Mononuclear cell (primary cell): ENCODE data around the gene AP4M1. TPM values are rescaled to one million over a fixed set of nuclear protein-coding genes. Genes with fewer than 3 reads are reported as not detected.

ENCODE experiments used
- H3K27me3 ChIP-seq: 2 replicates; pipeline ENCODE4 v1.6.0; 2011; ENCODE audit warnings: low read length, control low read depth; ENCODE audit not compliant: insufficient read depth
- H3K4me1 ChIP-seq: 2 replicates; pipeline ENCODE4 v1.5.1; 2011; ENCODE audit warnings: mild to moderate bottlenecking, low read length, control low read depth; ENCODE audit not compliant: insufficient read depth
- H3K4me3 ChIP-seq: 2 replicates; pipeline ENCODE4 v1.5.1; 2011; ENCODE audit warnings: mild to moderate bottlenecking, low read length, moderate library complexity
- H3K9me3 ChIP-seq: 2 replicates; pipeline ENCODE4 v1.5.1; 2011; ENCODE audit warnings: low read depth, mild to moderate bottlenecking, control low read depth, low read length
- total RNA-seq: library from RNA; depleted of rRNA; stranded (reverse); fragments of >200 nt; gene quantifications from one replicate; pipeline ENCODE4 v1.2.3, GENCODE V29; 2012

Gene AP4M1
- total RNA-seq, 1 donor, result 2.8 TPM

- Histone ChIP-seq H3K9me3 (peaks cover 8% of the 10 kb centered on the region), H3K27me3 (no peaks in the 10 kb centered on the region), H3K4me3 (no peak overlapping the region), H3K4me1 (peaks cover 17% of the 10 kb centered on the region)
Measured at GRCh38 chr7:100077205-100077604, 24.2 kb upstream of the AP4M1 start.

DNA sequence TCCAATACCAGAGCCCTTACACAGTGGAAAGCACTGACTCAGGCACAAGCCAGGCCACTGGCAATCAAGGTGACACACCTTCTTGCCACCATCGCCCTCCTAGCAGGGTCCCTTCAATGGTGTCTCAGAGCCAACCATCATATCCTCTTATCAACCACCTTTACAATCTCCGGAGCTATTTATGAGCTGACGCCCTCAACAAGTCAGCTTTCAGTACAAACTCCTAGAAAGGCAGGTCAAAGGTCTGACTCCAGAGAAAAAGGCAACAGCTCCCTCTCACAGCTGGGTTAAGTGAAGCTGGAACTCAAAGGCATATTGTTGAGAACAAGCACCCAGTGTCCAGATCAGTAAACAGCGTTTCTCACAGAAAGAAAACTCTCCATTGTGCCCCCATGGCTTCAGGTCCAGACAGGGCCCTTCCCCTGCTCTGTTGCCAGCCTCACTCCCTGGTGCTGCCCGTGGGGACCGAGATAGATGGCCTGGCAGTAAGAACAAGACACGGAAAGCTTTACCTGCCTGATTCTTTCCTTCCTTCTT lies 22.4 kb upstream of the AP4M1 start:
- H3K4me3 ChIP-seq, result no peak overlapping the region
- no peaks in the 10 kb centered on the region for H3K27me3 ChIP-seq
- peaks cover 28% of the 10 kb centered on the region for H3K4me1 ChIP-seq
- H3K9me3 ChIP-seq, result no peaks in the 10 kb centered on the region

DNA sequence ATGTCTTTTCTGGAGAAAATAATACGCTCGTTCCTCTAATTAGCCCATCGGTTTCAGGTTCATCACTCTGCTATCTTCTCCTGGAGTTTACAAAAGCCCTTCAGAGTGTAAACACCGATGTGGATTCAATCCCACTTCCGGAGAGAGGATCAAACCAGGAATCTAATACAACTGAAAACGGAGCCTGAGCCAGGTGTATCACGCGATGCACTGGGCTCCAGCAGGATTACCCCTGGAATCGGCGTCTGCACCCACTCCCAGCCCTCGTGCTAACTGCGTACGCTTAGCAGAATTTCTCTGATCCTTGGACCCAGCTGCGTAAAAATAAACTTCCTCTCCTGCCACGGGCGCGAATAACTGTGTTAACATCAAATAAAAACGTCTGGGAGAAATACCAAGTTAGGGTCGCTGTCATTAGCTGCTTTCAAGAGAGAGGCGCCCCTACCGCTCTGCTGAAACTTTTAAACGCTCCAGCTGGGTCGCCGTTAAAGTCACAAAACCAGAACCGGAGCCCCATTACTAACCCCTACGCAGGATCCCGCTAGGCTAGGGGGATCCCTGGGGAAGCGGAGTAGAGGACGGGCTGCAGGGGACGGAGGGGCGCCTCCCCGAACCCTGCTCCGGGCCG lies 20.4 kb upstream of the AP4M1 start:
- Histone ChIP-seq H3K9me3 (no peaks in the 10 kb centered on the region), H3K4me3 (peak overlapping the region; percentile 95), H3K4me1 (peaks cover 34% of the 10 kb centered on the region), H3K27me3 (no peaks in the 10 kb centered on the region)

- no peaks in the 10 kb centered on the region for H3K9me3 ChIP-seq
- H3K4me1 ChIP-seq, result peaks cover 34% of the 10 kb centered on the region
- H3K4me3 ChIP-seq, result peak within 1 kb of the TSS; percentile 95
- H3K27me3 ChIP-seq, result no peaks in the 10 kb centered on the region
Measured at GRCh38 chr7:100081535-100082102, 19.8 kb upstream of the AP4M1 start, which contains the start of gene ZNF3. ZNF3 (minus strand) TSS chr7:100081723; CDS start chr7:100077357, 4,366 bp downstream.

GRCh38 chr7:100082978-100083377 lies 18.5 kb upstream of the AP4M1 start:
- Histone ChIP-seq H3K27me3 (no peaks in the 10 kb centered on the region), H3K4me3 (no peak overlapping the region), H3K4me1 (peaks cover 36% of the 10 kb centered on the region), H3K9me3 (no peaks in the 10 kb centered on the region)

DNA sequence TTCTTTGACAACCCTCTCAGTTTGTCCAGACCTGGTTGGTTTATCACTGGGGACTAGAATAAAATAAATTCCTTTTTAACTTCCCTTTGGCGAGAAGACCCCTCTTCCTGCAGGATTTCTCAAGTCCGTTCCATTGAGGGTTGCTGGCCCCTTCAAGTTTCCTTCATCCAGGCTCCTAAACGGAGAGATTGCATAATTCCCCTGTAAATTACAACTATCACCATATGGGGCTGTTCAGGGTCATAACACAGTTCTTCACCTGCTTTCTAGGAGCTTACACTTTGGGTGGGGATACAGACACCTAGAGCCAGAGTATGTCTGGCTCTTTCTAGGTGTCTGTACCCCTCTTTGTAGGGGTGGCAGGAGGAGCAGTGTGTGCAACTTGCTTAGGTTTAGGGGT lies 15.9 kb upstream of the AP4M1 start:
- H3K4me1 ChIP-seq, result peaks cover 46% of the 10 kb centered on the region
- H3K9me3 ChIP-seq, result no peaks in the 10 kb centered on the region
- no peaks in the 10 kb centered on the region for H3K27me3 ChIP-seq
- no peak overlapping the region for H3K4me3 ChIP-seq

DNA sequence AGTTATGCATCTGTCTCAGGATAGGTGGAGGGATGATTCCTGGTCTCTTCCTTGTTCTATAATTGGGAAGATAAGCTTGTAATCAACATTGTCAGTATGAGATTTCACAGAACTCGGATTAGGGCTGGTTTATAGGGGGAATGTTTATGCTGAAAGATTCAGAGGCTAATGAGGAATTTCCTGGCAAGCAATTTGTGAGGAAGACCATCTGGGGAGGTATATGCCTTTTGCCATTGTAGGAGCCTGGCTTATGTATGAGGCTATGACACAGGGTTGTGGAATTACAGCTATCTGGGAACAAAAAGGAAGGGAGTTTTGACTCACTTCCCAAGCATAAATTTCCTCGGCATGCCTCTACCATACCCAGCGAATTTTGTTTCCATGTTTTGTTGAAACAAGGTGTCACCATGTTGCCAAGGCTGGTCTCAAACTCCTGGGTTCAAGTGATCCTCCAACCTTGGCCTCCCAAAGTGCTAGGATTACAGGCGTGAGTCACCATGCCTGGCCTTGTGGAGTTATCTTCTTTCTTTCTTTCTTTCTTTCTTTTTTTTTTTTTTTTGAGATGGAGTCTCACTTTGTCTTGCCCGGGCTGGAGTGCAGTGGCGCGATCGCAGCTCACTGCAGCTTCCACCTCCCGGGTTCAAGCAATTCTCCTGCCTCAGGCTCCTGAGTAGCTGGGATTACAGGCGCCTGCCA lies 14.2 kb upstream of the AP4M1 start:
- H3K4me1 ChIP-seq, result peaks cover 36% of the 10 kb centered on the region
- no peaks in the 10 kb centered on the region for H3K9me3 ChIP-seq
- no peaks in the 10 kb centered on the region for H3K27me3 ChIP-seq
- H3K4me3 ChIP-seq, result no peak overlapping the region

DNA sequence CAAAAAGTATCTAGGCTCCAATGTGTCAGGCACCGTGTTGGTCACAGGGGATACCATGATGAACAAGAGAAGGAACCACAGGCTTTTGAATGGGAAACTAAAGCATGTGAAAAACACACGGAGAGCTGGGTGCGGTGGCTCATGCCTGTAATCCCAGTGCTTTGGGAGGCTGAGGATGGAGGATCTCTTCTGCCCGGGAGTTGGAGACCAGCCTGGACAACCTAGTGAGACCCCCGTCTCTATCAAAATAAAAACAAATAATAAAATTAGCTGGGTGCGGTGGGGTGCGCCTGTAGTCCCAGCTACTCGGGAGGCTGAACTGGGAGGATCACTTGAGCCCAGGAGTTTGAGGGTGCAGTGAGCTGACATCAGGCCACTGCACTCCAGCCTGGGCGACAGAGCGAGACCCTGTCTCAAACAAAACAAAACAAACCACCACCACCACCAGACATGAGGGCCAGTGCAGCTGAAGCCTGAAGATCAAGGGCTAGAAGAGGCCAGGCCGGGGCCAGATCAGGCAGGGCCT lies 13.3 kb upstream of the AP4M1 start:
- Histone ChIP-seq H3K9me3 (no peaks in the 10 kb centered on the region), H3K4me3 (peak overlapping the region; percentile 86), H3K27me3 (no peaks in the 10 kb centered on the region), H3K4me1 (peaks cover 26% of the 10 kb centered on the region)

DNA sequence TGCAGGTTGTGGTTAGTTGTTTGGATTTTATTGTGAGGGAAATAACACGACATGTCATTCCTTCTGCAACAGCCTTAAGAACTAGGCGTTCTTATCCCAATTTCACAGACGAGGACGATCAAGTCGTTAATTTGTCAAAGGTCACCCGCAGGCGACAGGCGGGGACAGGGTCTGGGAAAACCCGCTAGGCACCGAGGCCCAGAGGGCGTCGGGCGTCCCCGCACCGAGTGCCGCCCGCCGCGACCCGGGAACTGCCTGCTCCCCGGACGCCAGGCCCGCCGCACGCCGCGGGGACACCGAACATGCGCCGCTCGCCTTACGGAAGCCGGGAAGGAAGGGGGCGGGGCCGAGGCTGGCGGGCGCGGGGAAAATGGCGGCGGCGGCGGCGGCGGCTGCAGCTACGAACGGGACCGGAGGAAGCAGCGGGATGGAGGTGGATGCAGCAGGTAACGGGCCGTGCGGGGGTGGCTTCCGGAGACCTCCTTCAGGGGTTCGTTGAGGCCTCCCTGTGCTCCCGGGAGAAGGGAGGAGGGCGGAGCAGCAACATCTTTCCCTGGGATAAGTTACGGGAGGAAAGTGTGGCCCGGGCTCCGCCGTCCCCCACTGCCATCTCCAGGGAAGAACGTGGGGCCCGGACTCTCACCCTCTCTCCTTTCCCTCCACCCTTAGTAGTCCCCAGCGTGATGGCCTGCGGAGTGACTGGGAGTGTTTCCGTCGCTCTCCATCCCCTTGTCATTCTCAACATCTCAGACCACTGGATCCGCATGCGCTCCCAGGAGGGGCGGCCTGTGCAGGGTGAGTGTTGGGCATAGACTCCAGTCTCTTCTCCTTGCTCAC lies 12.6 kb upstream of the AP4M1 start, which contains the start of gene COPS6:
COPS6 (plus strand) TSS at position 349 of the 837 bp plus-strand sequence; CDS start at position 371, 22 bp downstream.
- H3K27me3 ChIP-seq, result no peaks in the 10 kb centered on the region
- no peaks in the 10 kb centered on the region for H3K9me3 ChIP-seq
- H3K4me3 ChIP-seq, result peak within 1 kb of the TSS; percentile 86
- H3K4me1 ChIP-seq, result peaks cover 25% of the 10 kb centered on the region

DNA sequence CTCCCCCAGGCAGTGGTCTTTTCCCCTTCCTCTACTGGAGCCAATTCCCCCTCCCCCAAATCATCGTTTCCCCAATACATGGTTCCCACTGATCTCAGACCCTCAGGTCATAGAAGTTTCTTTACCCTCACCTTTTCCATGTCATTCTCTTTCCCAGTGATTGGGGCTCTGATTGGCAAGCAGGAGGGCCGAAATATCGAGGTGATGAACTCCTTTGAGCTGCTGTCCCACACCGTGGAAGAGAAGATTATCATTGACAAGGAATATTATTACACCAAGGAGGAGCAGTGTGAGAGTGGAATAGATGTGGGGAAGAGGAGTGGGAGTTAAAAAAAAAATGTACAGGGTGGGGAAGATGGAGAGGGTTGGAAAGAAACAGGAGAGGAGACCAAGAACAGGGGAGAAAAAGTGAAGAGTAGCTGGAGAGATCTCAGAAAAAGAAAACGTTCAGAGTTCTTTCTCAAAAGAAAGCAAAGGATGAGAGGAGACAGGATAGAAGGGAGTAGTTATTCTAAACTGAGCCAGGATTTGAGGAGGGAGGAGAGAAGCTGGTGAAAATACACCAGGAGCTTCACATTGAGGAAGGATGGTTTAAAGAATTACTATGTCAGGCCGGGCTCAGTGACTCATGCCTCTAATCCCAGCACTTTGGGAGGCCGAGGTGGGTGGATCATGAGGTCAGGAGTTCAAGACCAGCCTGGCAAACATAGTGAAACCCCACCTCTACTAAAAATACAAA lies 11.8 kb upstream of the AP4M1 start:
- H3K4me3 ChIP-seq, result peak overlapping the region; percentile 86
- peaks cover 25% of the 10 kb centered on the region for H3K4me1 ChIP-seq
- no peaks in the 10 kb centered on the region for H3K9me3 ChIP-seq
- no peaks in the 10 kb centered on the region for H3K27me3 ChIP-seq

GRCh38 chr7:100090527-100091410 lies 10.7 kb upstream of the AP4M1 start:
- Histone ChIP-seq H3K27me3 (no peaks in the 10 kb centered on the region), H3K9me3 (no peaks in the 10 kb centered on the region), H3K4me3 (no peak overlapping the region), H3K4me1 (peaks cover 22% of the 10 kb centered on the region)

GRCh38 chr7:100091411-100092181 lies 9.8 kb upstream of the AP4M1 start:
- no peaks in the 10 kb centered on the region for H3K27me3 ChIP-seq
- no peak overlapping the region for H3K4me3 ChIP-seq
- H3K4me1 ChIP-seq, result peaks cover 19% of the 10 kb centered on the region
- H3K9me3 ChIP-seq, result no peaks in the 10 kb centered on the region

DNA sequence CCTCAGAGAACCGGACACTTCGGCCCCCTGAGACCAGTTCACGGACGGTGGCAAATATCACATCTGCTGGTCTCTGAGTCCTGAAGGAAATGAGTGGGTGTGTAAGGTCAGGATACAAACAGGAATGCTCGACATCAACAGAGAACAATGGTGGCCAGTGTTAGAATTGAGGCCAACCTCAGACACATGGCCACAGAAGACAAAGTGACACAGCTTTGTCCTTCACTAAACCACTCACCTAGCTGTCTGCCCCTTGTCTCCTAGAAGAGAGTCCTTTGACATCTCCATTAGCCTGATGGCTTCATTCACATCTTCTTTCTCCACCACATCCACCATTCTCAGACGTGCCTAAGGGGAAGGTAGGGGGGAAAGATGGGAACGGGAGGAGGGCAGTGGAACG lies 8.4 kb upstream of the AP4M1 start:
- H3K27me3 ChIP-seq, result no peaks in the 10 kb centered on the region
- H3K9me3 ChIP-seq, result no peaks in the 10 kb centered on the region
- peaks cover 16% of the 10 kb centered on the region for H3K4me1 ChIP-seq
- H3K4me3 ChIP-seq, result no peak overlapping the region
